Hepatocyte (in vitro differentiated cells): Measurements from ENCODE around the gene ANK2. TPM values are rescaled to one million over a fixed set of nuclear protein-coding genes. Genes with fewer than 3 reads are reported as not detected.
A peak's percentile ranks its signal among the peaks of the same experiment; 100 is the strongest.

Experiments used
- DNase-seq: peaks from one replicate; pipeline ENCODE4 v3.0.0-alpha.2; 2016; ENCODE audit warnings: low spot score
- H2AFZ ChIP-seq: fragments of 200-600 bp; sonication (generic); 2 replicates; pipeline ENCODE4 v1.6.0; 2016; ENCODE audit warnings: antibody characterized with exemption, mild to moderate bottlenecking
- H3K27ac ChIP-seq: fragments of 200-600 bp; sonication (generic); 2 replicates; pipeline ENCODE4 v1.5.1; 2016; ENCODE audit warnings: mild to moderate bottlenecking
- H3K27me3 ChIP-seq: fragments of 200-600 bp; sonication (generic); 2 replicates; pipeline ENCODE4 v1.6.1; 2016
- H3K36me3 ChIP-seq: fragments of 200-600 bp; sonication (generic); replicated peaks from 2 replicates; pipeline ENCODE4 v1.5.1; 2016; ENCODE audit warnings: low read depth; ENCODE audit not compliant: insufficient read depth
- H3K4me1 ChIP-seq: fragments of 200-600 bp; sonication (generic); 2 replicates; pipeline ENCODE4 v1.5.1; 2016; ENCODE audit warnings: mild to moderate bottlenecking, moderate library complexity; ENCODE audit not compliant: insufficient read depth
- H3K4me2 ChIP-seq: fragments of 200-600 bp; sonication (generic); 2 replicates; pipeline ENCODE4 v1.6.0; 2016
- H3K4me3 ChIP-seq: fragments of 200-600 bp; sonication (generic); 2 replicates; pipeline ENCODE4 v1.5.1; 2016; ENCODE audit warnings: mild to moderate bottlenecking
- H3K79me2 ChIP-seq: fragments of 200-600 bp; sonication (generic); 2 replicates; pipeline ENCODE4 v1.6.0; 2017; ENCODE audit warnings: mild to moderate bottlenecking
- H3K9me2 ChIP-seq: fragments of 200-600 bp; sonication (generic); replicated peaks from 2 replicates; pipeline ENCODE4 v1.6.0; 2017; ENCODE audit warnings: mild to moderate bottlenecking; ENCODE audit not compliant: insufficient read depth
- H3K9me3 ChIP-seq: fragments of 200-600 bp; sonication (generic); 2 replicates; pipeline ENCODE4 v1.5.1; 2016; ENCODE audit warnings: low read depth, mild to moderate bottlenecking
- H4K20me1 ChIP-seq: fragments of 200-600 bp; sonication (generic); 2 replicates; pipeline ENCODE4 v1.6.0; 2016; ENCODE audit warnings: mild to moderate bottlenecking; ENCODE audit not compliant: insufficient read depth, poor library complexity, severe bottlenecking
- CTCF ChIP-seq: fragments of 200-600 bp; sonication (generic); IDR thresholded peaks from 2 replicates; pipeline ENCODE4 v1.5.1; 2016; ENCODE audit warnings: antibody characterized with exemption, mild to moderate bottlenecking; ENCODE audit not compliant: poor library complexity
- EZH2 ChIP-seq: fragments of 200-600 bp; sonication (generic); IDR thresholded peaks from 2 replicates; pipeline ENCODE4 v1.6.1; 2016; ENCODE audit warnings: antibody characterized with exemption, mild to moderate bottlenecking, borderline replicate concordance
- EZH2phosphoT487 ChIP-seq: fragments of 200-600 bp; sonication (generic); IDR thresholded peaks from one replicate; pipeline ENCODE4 v1.6.1; 2018; ENCODE audit warnings: antibody characterized with exemption, mild to moderate bottlenecking, low read depth, moderate library complexity; ENCODE audit not compliant: unreplicated experiment, severe bottlenecking
- WGBS: methylation state at CpG from one replicate; pipeline ENCODE4 v1.1.6; 2016; ENCODE audit warnings: low lambda C conversion rate; ENCODE audit errors: missing lambda C conversion rate; 5-methylcytosine and 5-hydroxymethylcytosine counted together
- polyA plus RNA-seq: library from polyadenylated mRNA; unstranded; fragments of >200 nt; fragmentation: Nextera tagmentation; extraction: Ambion mirVana; gene quantifications from 2 replicates; pipeline ENCODE4 v1.2.1, GENCODE V29; 2016
- total RNA-seq: library from RNA; depleted of rRNA; stranded (reverse); fragments of >200 nt; gene quantifications from 2 replicates; pipeline ENCODE4 v1.2.3, GENCODE V29; 2014

ANK2 gene
- total and polyA plus RNA-seq, 2 experiments from 2014 or later, result 3.6 to 17.5 TPM

DNA sequence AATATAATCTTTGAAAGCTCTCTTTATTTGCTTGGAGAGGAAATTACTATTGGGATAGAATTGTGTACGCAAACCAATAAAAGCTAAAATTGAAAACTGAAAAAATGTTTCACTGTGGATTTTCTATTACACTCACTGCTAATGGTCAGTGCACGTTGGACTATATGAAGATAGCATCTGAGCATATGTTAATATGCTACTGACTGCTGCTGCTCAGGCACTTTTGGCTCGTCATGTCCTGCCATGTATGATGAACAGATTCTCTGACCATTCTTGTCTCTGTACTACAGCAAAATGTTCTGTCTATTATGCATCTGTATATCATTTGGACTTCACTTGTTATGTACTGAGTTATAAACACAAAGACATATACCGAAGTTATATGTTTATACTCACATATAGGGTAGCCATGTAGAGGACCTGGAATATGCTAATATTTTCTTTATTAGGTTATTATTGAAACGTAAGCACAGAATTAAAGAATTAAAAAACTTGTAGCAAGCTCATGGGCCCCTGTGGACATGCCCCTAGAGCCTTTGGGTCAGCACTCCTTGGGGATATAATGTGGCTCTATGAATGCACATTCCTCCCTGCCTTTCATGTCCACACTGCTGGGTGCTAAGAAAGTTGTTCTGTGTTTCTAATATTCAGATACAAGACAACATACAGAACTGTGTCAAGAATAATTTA is 120.8 kb downstream of the ANK2 start:
- no peaks in the 10 kb centered on the region for H3K27me3 ChIP-seq
- no peaks in the 10 kb centered on the region for H3K36me3 ChIP-seq
- H3K9me3 ChIP-seq, result no peaks in the 10 kb centered on the region
- no peaks in the 10 kb centered on the region for H3K9me2 ChIP-seq
- H3K4me3 ChIP-seq, result no peak overlapping the region
- no peak for DNase-seq
- WGBS, result 60% methylated on average over 5 of the region's 5 CpGs
- peaks cover 14% of the 10 kb centered on the region for H3K4me1 ChIP-seq
- no peaks in the 10 kb centered on the region for H3K79me2 ChIP-seq
- no peak for TF ChIP-seq EZH2phosphoT487
- TF ChIP-seq CTCF, result no peak
- TF ChIP-seq EZH2, result no peak
- no peak overlapping the region for H3K4me2 ChIP-seq
- no peak overlapping the region for H2AFZ ChIP-seq
- no peak overlapping the region for H3K27ac ChIP-seq
- no peaks in the 10 kb centered on the region for H4K20me1 ChIP-seq

DNA sequence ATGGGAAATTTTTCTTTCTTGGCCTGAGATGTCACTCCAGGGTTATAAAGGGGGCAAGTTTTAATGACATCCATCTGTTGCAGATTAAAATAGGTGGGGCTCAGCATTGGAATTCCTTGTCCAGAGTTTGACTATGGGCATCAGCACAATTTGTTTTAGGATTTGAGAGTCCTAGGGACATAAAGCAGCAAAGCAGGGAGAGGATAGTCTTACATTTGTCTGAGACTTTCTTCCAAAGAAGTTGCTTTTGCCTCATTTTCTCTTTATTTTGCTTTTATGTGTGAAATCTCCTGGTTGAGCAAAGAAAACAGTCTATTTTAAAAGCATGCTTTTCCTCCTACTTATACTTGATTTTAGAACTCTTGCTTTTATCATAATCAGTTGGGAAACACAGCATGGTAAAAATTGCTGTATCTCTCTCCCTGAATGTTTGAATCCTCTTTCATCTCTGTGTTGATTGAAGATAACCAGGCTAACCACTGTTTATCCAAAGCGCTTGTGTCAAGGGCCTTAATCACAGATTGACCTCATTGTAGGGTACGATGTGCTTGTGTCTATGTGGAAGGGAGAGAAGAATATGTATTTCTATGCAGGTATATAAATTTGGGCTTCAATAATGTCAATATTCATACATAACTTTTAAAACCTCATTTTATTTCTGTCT is 121.5 kb downstream of the ANK2 start:
- no peak overlapping the region for H2AFZ ChIP-seq
- no peak for TF ChIP-seq EZH2
- peak; percentile 45 for TF ChIP-seq EZH2phosphoT487
- no peak for TF ChIP-seq CTCF
- DNase-seq, result no peak
- no peaks in the 10 kb centered on the region for H3K27me3 ChIP-seq
- H3K36me3 ChIP-seq, result no peaks in the 10 kb centered on the region
- no peak overlapping the region for H3K4me2 ChIP-seq
- 12% methylated on average over 2 of the region's 2 CpGs for WGBS
- H3K9me3 ChIP-seq, result no peaks in the 10 kb centered on the region
- peaks cover 14% of the 10 kb centered on the region for H3K4me1 ChIP-seq
- H3K9me2 ChIP-seq, result no peaks in the 10 kb centered on the region
- H3K27ac ChIP-seq, result no peak overlapping the region
- H3K4me3 ChIP-seq, result no peak overlapping the region
- no peaks in the 10 kb centered on the region for H3K79me2 ChIP-seq
- no peaks in the 10 kb centered on the region for H4K20me1 ChIP-seq

DNA sequence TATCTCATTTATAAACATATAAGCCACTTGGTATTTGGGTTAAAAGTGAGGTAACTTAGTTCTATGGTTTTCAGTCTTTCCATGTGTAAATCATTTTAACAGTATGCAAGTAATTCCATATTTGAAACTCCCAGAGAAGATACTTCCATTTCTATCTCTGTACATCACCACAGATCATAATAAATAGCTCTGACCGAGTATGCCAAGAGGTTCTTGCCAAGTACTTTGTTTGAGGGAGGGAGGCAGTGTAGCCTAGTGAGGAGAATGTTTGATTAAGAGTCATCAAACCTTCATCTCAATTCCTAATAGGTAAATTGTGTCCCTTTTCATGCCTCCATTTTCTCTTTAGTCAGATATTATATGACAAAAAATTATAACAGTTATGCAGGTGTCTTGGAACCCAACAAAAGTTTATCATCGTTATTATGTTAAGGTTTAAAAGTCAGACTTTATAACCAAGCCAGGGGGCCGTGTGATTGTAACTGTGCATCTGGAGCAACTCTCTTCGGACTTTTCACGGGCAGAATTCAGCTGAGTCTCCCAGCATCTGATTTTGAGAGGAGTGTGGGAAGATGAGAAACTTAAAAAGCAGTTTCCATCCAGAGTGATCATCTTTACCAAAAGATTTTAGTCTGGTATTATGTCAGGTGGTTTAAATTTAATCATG is 123.8 kb downstream of the ANK2 start:
- no peak overlapping the region for H3K4me2 ChIP-seq
- H3K4me1 ChIP-seq, result peaks cover 14% of the 10 kb centered on the region
- H3K79me2 ChIP-seq, result no peaks in the 10 kb centered on the region
- TF ChIP-seq EZH2 (no peak), EZH2phosphoT487 (no peak), CTCF (no peak)
- H3K9me3 ChIP-seq, result no peaks in the 10 kb centered on the region
- no peak overlapping the region for H2AFZ ChIP-seq
- H3K27ac ChIP-seq, result no peak overlapping the region
- DNase-seq, result no peak
- H3K4me3 ChIP-seq, result no peak overlapping the region
- H4K20me1 ChIP-seq, result no peaks in the 10 kb centered on the region
- no peaks in the 10 kb centered on the region for H3K9me2 ChIP-seq
- WGBS, result 89% methylated on average over 5 of the region's 5 CpGs
- H3K36me3 ChIP-seq, result no peaks in the 10 kb centered on the region
- H3K27me3 ChIP-seq, result no peaks in the 10 kb centered on the region
